ENCODE results near the gene PDS5A. TPM values are rescaled to one million over a fixed set of nuclear protein-coding genes. Genes with fewer than 3 reads are reported as not detected.
A peak's percentile ranks its signal among the peaks of the same experiment; 100 is the strongest.
"Not testable (repeated sequence)": the region's sequence is repeated elsewhere in the genome, so short reads cannot be mapped to it uniquely, and the experiment has no call there.

Gene PDS5A
- total and polyA plus RNA-seq, 2 of the 13 experiments (the other 11 are each of a cell fraction or from before 2014, with no cell fraction given), result 31.8 to 57.0 TPM

DNA sequence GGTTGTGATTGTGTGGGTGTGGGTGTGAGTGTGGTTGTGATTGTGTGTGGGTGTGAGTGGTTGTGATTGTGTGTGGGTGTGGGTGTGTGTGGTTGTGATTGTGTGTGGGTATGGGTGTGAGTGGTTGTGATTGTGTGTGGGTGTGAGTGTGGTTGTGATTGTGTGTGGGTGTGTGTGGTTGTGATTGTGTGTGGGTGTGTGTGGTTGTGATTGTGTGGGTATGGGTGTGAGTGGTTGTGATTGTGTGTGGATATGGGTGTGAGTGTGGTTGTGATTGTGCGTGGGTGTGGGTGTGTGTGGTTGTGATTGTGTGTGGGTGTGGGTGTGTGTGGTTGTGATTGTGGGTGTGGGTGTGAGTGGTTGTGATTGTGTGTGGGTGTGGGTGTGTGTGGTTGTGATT lies 164.7 kb downstream of the PDS5A start:
- CTCF ChIA-PET (ENCODE audit: low intra/inter-chr PET ratio, low total read pairs); in situ Hi-C loops (cut with HindIII; ENCODE audit: extremely low pct_ligation_motif_present, low pct_unique_long_range_greater_than_20kb); H3K9me3 ChIP-seq (ENCODE audit: low read length); FAIRE-seq; H3K4me3 ChIP-seq (replicated peaks in 1 of 3; ENCODE audit: insufficient read depth in 1 of 3, low read depth in 2 of 3, low read length in 3 of 3); H3K27me3 ChIP-seq (ENCODE audit: control insufficient read depth in 1 of 2, insufficient read depth in 2 of 2, low read length in 2 of 2); H3K36me3 ChIP-seq (replicated peaks in 1 of 2; ENCODE audit: control insufficient read depth in 1 of 2, insufficient read depth in 2 of 2, low read length in 2 of 2); POLR2A ChIA-PET; H4K20me1 ChIP-seq (ENCODE audit: insufficient read depth, low read length); ATAC-seq; H3K9ac ChIP-seq (ENCODE audit: insufficient read depth, low read depth, low read length); BruUV-seq (replicated peaks); H3K27ac ChIP-seq (ENCODE audit: extremely low read length, insufficient read depth, low read length); DNase-seq (ENCODE audit: low spot score); H3K4me2 ChIP-seq (ENCODE audit: low read depth, low read length); H3K79me2 ChIP-seq (ENCODE audit: insufficient read depth, low read length); H2AFZ ChIP-seq (ENCODE audit: low read length): not testable (repeated sequence)
- intact Hi-C loops (cut with micrococcal nuclease; ENCODE audit: unreplicated experiment), result loop anchor here (10.0 kb wide), 2 partner anchors 162 to 348 kb away; partner anchors contain the start of gene PDS5A
- peaks cover 35% of the 10 kb centered on the region for H3K4me1 ChIP-seq (ENCODE audit: insufficient read depth, low read length)
- whole genome bisulfite sequencing (ENCODE audit: low lambda C conversion rate), result no CpG with 5 or more reads among the region's 1 CpG

DNA sequence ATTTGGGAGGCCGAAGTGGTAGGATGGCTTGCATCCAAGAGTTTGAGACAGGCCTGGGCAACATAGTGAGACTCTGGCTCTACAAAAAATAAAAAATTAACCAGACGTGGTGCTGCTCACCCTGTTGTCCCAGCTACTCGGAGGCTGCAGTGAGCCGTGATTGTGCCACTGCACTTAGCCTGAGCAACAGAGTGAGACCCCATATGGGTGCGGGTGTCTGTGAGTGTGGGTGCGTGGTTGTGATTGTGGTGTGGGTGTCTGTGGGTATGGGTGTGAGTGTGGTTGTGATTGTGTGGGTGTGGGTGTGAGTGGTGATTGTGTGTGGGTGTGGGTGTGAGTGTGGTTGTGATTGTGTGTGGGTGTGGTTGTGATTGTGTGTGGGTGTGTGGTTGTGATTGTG lies 165.2 kb downstream of the PDS5A start:
- ATAC-seq (no peak), DNase-seq (ENCODE audit: low spot score) (no peak), FAIRE-seq (no peak)
- H3K4me1 ChIP-seq (ENCODE audit: insufficient read depth, low read length), result peaks cover 35% of the 10 kb centered on the region
- no peaks in the 10 kb centered on the region for H3K27me3 ChIP-seq (ENCODE audit: control insufficient read depth in 1 of 2, insufficient read depth in 2 of 2, low read length in 2 of 2)
- BruUV-seq (replicated peaks), result no TSS peak
- H3K79me2 ChIP-seq (ENCODE audit: insufficient read depth, low read length), result no peaks in the 10 kb centered on the region
- intact Hi-C loops (cut with micrococcal nuclease; ENCODE audit: unreplicated experiment), result loop anchor here (10.0 kb wide), 2 partner anchors 162 to 348 kb away; partner anchors contain the start of gene PDS5A
- H2AFZ ChIP-seq (ENCODE audit: low read length), result no peak overlapping the region
- CTCF ChIA-PET (ENCODE audit: low intra/inter-chr PET ratio, low total read pairs), result no interaction called here
- TF ChIP-seq, protein P1, sequence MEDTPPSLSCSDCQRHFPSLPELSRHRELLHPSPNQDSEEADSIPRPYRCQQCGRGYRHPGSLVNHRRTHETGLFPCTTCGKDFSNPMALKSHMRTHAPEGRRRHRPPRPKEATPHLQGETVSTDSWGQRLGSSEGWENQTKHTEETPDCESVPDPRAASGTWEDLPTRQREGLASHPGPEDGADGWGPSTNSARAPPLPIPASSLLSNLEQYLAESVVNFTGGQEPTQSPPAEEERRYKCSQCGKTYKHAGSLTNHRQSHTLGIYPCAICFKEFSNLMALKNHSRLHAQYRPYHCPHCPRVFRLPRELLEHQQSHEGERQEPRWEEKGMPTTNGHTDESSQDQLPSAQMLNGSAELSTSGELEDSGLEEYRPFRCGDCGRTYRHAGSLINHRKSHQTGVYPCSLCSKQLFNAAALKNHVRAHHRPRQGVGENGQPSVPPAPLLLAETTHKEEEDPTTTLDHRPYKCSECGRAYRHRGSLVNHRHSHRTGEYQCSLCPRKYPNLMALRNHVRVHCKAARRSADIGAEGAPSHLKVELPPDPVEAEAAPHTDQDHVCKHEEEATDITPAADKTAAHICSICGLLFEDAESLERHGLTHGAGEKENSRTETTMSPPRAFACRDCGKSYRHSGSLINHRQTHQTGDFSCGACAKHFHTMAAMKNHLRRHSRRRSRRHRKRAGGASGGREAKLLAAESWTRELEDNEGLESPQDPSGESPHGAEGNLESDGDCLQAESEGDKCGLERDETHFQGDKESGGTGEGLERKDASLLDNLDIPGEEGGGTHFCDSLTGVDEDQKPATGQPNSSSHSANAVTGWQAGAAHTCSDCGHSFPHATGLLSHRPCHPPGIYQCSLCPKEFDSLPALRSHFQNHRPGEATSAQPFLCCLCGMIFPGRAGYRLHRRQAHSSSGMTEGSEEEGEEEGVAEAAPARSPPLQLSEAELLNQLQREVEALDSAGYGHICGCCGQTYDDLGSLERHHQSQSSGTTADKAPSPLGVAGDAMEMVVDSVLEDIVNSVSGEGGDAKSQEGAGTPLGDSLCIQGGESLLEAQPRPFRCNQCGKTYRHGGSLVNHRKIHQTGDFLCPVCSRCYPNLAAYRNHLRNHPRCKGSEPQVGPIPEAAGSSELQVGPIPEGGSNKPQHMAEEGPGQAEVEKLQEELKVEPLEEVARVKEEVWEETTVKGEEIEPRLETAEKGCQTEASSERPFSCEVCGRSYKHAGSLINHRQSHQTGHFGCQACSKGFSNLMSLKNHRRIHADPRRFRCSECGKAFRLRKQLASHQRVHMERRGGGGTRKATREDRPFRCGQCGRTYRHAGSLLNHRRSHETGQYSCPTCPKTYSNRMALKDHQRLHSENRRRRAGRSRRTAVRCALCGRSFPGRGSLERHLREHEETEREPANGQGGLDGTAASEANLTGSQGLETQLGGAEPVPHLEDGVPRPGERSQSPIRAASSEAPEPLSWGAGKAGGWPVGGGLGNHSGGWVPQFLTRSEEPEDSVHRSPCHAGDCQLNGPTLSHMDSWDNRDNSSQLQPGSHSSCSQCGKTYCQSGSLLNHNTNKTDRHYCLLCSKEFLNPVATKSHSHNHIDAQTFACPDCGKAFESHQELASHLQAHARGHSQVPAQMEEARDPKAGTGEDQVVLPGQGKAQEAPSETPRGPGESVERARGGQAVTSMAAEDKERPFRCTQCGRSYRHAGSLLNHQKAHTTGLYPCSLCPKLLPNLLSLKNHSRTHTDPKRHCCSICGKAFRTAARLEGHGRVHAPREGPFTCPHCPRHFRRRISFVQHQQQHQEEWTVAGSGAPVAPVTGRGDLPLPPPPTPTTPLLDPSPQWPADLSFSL (CRISPR knock-in tag; IDR thresholded peaks at IDR 0.05), result peak; percentile 98
- TF ChIP-seq ZNF343 (CRISPR knock-in tag; IDR thresholded peaks at IDR 0.05) (no peak), ZNF121 (CRISPR knock-in tag; IDR thresholded peaks at IDR 0.05) (peak; percentile 90)
- H3K4me2 ChIP-seq (ENCODE audit: low read depth, low read length), result no peak overlapping the region
- H4K20me1 ChIP-seq (ENCODE audit: insufficient read depth, low read length), result no peaks in the 10 kb centered on the region
- POLR2A ChIA-PET, result no interaction called here
- WGBS (ENCODE audit: low lambda C conversion rate), result 36% methylated on average over 6 of the region's 6 CpGs
- no peak overlapping the region for H3K9ac ChIP-seq (ENCODE audit: insufficient read depth, low read depth, low read length)
- in situ Hi-C loops (cut with HindIII; ENCODE audit: extremely low pct_ligation_motif_present, low pct_unique_long_range_greater_than_20kb), result no loop called here
- H3K27ac ChIP-seq (ENCODE audit: extremely low read length, insufficient read depth, low read length), result no peak overlapping the region
- H3K36me3 ChIP-seq (replicated peaks in 1 of 2; ENCODE audit: control insufficient read depth in 1 of 2, insufficient read depth in 2 of 2, low read length in 2 of 2), result no peaks in the 10 kb centered on the region
- H3K9me3 ChIP-seq (ENCODE audit: low read length), result no peaks in the 10 kb centered on the region
- H3K4me3 ChIP-seq (replicated peaks in 1 of 3; ENCODE audit: insufficient read depth in 1 of 3, low read depth in 2 of 3, low read length in 3 of 3), result no peak overlapping the region

Data from HepG2 (cell line).